Coronary artery (tissue), 2 donors: Measurements from ENCODE around the gene PIKFYVE.
A peak's percentile ranks its signal among the peaks of the same experiment; 100 is the strongest.

Experiments used
- DNase-seq: peaks from one replicate; pipeline ENCODE4 v3.0.0-alpha.2; 2017; ENCODE audit warnings: low spot score
- H3K27ac ChIP-seq, 2 donors: fragments of 200-600 bp; sonication (generic); one replicate each; pipeline ENCODE4 v1.5.1; 2016 to 2019
- H3K4me3 ChIP-seq: fragments of 200-600 bp; sonication (generic); 2 replicates; pipeline ENCODE4 v1.5.1; 2016; ENCODE audit warnings: mild to moderate bottlenecking, moderate library complexity
- CTCF ChIP-seq: fragments of 200-600 bp; sonication (generic); IDR thresholded peaks from one replicate; pipeline ENCODE4 v1.5.1; 2019; ENCODE audit warnings: antibody characterized with exemption

PIKFYVE gene

GRCh38 chr2:208268156-208268952, 2.3 kb downstream of the PIKFYVE start:
- Histone ChIP-seq H3K4me3 (peak overlapping the region; percentile 95), H3K27ac (no peak overlapping the region)
- DNase-seq, result no peak
- no peak for TF ChIP-seq CTCF

- no peak overlapping the region for H3K27ac ChIP-seq
- no peak for DNase-seq
- H3K4me3 ChIP-seq, result no peak overlapping the region
- TF ChIP-seq CTCF, result no peak
Measured at GRCh38 chr2:208269091-208269490, 3.0 kb downstream of the PIKFYVE start.

GRCh38 chr2:208274748-208275147, 8.7 kb downstream of the PIKFYVE start:
- Histone ChIP-seq H3K27ac (no peak overlapping the region), H3K4me3 (no peak overlapping the region)
- TF ChIP-seq CTCF, result no peak
- DNase-seq, result no peak

DNA sequence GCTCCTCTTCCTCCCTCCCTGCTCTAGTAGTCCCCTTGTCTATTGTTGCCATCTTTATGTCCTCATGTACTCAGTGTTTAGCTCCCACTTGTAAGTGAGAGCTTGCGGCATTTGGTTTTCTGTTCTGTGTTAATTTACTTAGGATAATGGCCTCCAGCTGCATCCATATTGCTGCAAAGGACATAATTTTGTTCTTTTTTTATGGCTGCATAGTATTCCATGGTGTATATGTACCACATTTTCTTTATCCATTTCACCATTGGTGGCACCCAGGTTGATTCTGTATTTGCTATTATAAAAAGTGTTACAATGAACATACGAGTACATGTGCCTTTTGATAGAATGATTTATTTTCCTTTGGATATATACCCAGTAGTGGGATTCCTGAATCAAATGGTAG, 12.5 kb downstream of the PIKFYVE start:
- no peak for DNase-seq
- no peak for TF ChIP-seq CTCF

GRCh38 chr2:208279236-208279635, 13.2 kb downstream of the PIKFYVE start:
- TF ChIP-seq CTCF, result no peak
- no peak for DNase-seq
- no peak overlapping the region for H3K4me3 ChIP-seq
- no peak overlapping the region for H3K27ac ChIP-seq

More for the DNA sequence above, 12.5 kb downstream of the PIKFYVE start:
- Histone ChIP-seq H3K27ac (no peak overlapping the region), H3K4me3 (no peak overlapping the region)

- H3K4me3 ChIP-seq, result no peak overlapping the region
- TF ChIP-seq CTCF, result no peak
- H3K27ac ChIP-seq, result no peak overlapping the region
- no peak for DNase-seq
Measured at GRCh38 chr2:208280234-208280633, 14.2 kb downstream of the PIKFYVE start.

DNA sequence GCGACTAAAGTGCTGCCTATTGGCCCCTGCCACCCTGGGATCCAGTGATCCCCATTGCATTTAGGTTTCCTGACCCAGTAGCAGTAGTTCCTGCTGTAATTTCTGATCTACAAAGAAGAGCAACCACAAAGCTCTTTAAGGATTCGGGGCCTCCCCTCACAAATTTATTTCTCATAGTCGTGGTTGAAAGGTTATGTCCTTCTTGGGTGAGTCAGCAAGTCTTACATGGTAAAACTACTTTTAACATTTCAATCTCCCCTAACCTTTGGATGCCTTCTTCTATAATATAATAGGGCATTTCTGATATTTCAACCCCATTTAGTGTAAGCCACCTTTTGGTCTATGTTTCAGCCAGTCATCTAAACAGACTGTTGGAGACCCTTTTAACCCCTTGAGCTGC, 14.9 kb downstream of the PIKFYVE start:
- TF ChIP-seq CTCF, result no peak
- Histone ChIP-seq H3K27ac (no peak overlapping the region), H3K4me3 (no peak overlapping the region)
- no peak for DNase-seq
